ENCODE measurements around the gene NECAP2. TPM values are rescaled to one million over a fixed set of nuclear protein-coding genes. Genes with fewer than 3 reads are reported as not detected.
A peak's percentile ranks its signal among the peaks of the same experiment; 100 is the strongest.
"Not testable (repeated sequence)": the region's sequence is repeated elsewhere in the genome, so short reads cannot be mapped to it uniquely, and the experiment has no call there.

The NECAP2 gene
- total and polyA plus RNA-seq, 4 donors = 37.5 to 60.4 (median 38.1) TPM

DNA sequence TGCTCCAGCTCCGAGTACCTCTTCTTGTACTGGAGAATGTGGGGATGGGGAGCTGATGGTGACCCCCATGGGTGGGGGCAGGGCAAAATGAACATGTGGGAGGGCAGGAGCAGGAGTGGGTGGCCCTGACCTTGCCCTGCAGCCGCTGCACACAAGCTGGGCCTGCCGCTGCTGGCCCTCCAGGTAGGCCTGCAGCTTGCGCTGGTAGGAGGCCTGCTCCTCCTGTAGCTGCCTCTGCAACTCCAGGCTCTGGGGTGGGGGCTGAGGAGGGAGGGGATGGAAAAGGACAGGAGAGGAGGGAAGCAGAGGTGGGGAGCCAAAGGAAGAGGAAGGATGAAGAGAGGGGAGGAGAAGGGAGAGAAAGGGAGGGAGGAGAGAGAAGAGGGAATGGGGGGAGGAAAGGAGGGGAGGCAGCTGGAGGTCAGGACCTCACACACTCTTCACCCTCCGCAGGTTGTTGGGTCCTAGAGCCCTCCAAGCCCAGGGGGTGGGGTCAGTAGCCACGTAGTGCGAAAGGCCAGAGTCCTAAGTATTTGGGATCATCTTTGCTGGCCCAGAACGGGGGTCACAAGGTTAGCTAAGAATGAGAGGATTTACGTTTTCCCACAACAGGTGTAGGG, 50.6 kb downstream of the NECAP2 start:
- 80 to 82% methylated on average over 9 of the region's 9 CpGs for WGBS, 2 donors
- Histone ChIP-seq H3K27me3 (ENCODE audit: control insufficient read depth in 1 of 2, insufficient read depth in 2 of 2, low read length in 1 of 2) (no peaks in the 10 kb centered on the region), H3K27ac (ENCODE audit: low read depth in 1 of 2, low read length in 2 of 2) (no peak overlapping the region), H3K9me3 (ENCODE audit: control insufficient read depth, low read length) (no peaks in the 10 kb centered on the region), H3K36me3 (ENCODE audit: control insufficient read depth in 1 of 2, insufficient read depth in 2 of 2, low read length in 1 of 2) (no peaks in the 10 kb centered on the region), H3K4me3 (ENCODE audit: low read length in 2 of 2) (no peak overlapping the region), H3K4me1 (ENCODE audit: control insufficient read depth in 1 of 2, insufficient read depth in 2 of 2, low read length in 2 of 2) (no peaks in the 10 kb centered on the region)
- no peak for ATAC-seq (ENCODE audit: low FRiP score)
- intact Hi-C loops (cut with DNase I) = no loop called here
- DNase-seq = peak in 1 of 2 donors; percentile 53

DNA sequence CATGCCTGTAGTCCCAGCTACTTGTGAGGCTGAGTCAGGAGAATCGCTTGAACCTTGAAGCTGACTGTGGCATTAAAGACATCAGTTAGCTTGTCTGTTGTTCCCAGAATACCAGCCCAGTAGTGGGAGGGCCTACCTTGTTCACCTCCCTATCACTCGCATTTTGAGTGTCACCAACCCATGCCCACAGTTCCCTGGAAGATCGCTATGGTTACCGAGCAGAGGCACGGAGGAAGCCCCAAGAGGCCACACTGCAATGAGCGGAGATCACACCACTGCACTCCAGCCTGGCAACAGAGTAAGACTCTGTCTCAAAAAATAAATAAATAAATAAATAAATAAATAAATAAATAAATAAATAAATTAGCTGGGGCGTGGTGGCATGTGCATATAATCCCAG, 52.4 kb downstream of the NECAP2 start:
- WGBS, 2 donors = 83 to 87% methylated on average over 7 of the region's 7 CpGs
- H3K27me3 ChIP-seq (ENCODE audit: control insufficient read depth in 1 of 2, insufficient read depth in 2 of 2, low read length in 1 of 2); H3K4me3 ChIP-seq (ENCODE audit: low read length in 2 of 2); ATAC-seq (ENCODE audit: low FRiP score); H3K36me3 ChIP-seq (ENCODE audit: control insufficient read depth in 1 of 2, insufficient read depth in 2 of 2, low read length in 1 of 2); DNase-seq; H3K9me3 ChIP-seq (ENCODE audit: control insufficient read depth, low read length); intact Hi-C loops (cut with DNase I); H3K27ac ChIP-seq (ENCODE audit: low read depth in 1 of 2, low read length in 2 of 2); H3K4me1 ChIP-seq (ENCODE audit: control insufficient read depth in 1 of 2, insufficient read depth in 2 of 2, low read length in 2 of 2): not testable (repeated sequence)

DNA sequence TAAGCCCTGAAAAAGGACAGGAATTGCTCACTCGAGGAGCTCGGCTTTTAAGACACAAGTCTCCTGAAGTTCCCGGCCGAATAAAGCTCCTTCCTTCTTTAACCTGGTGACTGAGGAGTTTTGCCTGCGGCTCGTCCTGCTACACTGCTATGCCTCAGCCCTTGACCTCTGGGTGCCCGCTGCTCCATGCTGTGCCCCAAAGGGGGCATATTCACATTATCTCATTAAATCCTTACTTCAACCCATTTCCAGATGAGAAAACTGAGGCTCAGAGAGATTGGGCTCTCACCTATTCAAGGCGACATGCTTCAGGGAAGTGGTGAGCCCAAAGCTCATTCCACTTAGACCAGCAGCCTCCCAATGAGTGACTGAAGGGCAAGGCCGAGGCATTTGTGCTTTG, 53.2 kb downstream of the NECAP2 start:
- ATAC-seq (ENCODE audit: low FRiP score); H3K9me3 ChIP-seq (ENCODE audit: control insufficient read depth, low read length); H3K36me3 ChIP-seq (ENCODE audit: control insufficient read depth in 1 of 2, insufficient read depth in 2 of 2, low read length in 1 of 2); H3K4me3 ChIP-seq (ENCODE audit: low read length in 2 of 2); H3K27ac ChIP-seq (ENCODE audit: low read depth in 1 of 2, low read length in 2 of 2); intact Hi-C loops (cut with DNase I); H3K4me1 ChIP-seq (ENCODE audit: control insufficient read depth in 1 of 2, insufficient read depth in 2 of 2, low read length in 2 of 2); H3K27me3 ChIP-seq (ENCODE audit: control insufficient read depth in 1 of 2, insufficient read depth in 2 of 2, low read length in 1 of 2): not testable (repeated sequence)
- DNase-seq = peak in 1 of 2 donors; percentile 51
- WGBS, 2 donors = 78 to 92% methylated on average over 9 of the region's 9 CpGs

DNA sequence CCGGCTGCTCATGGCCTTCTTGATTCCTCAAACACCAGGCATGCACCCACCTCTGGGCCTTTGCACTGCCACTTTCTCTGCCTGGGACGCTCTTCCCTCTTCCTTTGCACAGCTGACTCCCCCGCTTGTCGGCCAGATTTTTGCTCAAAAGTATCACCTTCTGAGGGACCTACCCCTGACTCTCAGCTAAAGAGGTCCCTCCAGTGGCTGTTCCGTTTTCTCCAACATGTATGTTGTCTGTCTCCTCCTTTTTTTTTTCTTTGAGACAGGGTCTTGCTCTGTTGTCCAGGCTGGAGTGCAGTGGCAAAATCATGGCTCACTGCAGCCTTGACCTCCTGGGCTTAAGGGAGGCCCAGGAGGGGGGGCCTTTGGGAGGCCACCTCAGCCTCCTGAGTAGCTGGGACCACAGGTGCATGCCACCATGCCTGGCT, 57.0 kb downstream of the NECAP2 start:
- H3K27ac ChIP-seq (ENCODE audit: low read depth in 1 of 2, low read length in 2 of 2); H3K36me3 ChIP-seq (ENCODE audit: control insufficient read depth in 1 of 2, insufficient read depth in 2 of 2, low read length in 1 of 2); ATAC-seq (ENCODE audit: low FRiP score); H3K4me3 ChIP-seq (ENCODE audit: low read length in 2 of 2); H3K27me3 ChIP-seq (ENCODE audit: control insufficient read depth in 1 of 2, insufficient read depth in 2 of 2, low read length in 1 of 2); H3K9me3 ChIP-seq (ENCODE audit: control insufficient read depth, low read length); H3K4me1 ChIP-seq (ENCODE audit: control insufficient read depth in 1 of 2, insufficient read depth in 2 of 2, low read length in 2 of 2); intact Hi-C loops (cut with DNase I): not testable (repeated sequence)
- peak in 1 of 2 donors; percentile 39 for DNase-seq
- WGBS, 2 donors = 89 to 92% methylated on average over 5 of the region's 5 CpGs

DNA sequence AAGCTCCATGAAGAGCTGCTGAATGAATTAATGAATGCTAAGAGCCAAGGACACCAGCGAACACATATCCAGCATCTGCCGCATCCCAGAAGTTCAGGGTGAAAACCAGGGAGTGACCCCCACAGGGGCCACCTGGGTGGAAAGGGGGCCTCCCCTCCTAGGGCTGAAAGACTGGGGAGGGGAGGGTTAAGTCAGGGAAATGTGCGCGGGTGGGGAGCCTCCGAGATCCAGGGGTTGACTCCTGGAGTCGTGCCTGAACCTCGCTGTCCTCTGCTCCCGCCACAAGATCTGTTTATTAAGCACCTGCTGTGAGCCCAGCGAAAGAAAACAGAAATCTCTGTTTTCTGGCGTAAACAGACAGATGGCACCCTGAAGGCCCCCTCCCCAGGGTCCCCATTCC, 57.5 kb downstream of the NECAP2 start:
- H3K4me1 ChIP-seq (ENCODE audit: control insufficient read depth in 1 of 2, insufficient read depth in 2 of 2, low read length in 2 of 2); H3K9me3 ChIP-seq (ENCODE audit: control insufficient read depth, low read length); ATAC-seq (ENCODE audit: low FRiP score); H3K36me3 ChIP-seq (ENCODE audit: control insufficient read depth in 1 of 2, insufficient read depth in 2 of 2, low read length in 1 of 2); H3K4me3 ChIP-seq (ENCODE audit: low read length in 2 of 2); H3K27ac ChIP-seq (ENCODE audit: low read depth in 1 of 2, low read length in 2 of 2); intact Hi-C loops (cut with DNase I); H3K27me3 ChIP-seq (ENCODE audit: control insufficient read depth in 1 of 2, insufficient read depth in 2 of 2, low read length in 1 of 2): not testable (repeated sequence)
- peak in 1 of 2 donors; percentile 41 for DNase-seq
- 36 to 37% methylated on average over 10 of the region's 10 CpGs for WGBS, 2 donors

DNA sequence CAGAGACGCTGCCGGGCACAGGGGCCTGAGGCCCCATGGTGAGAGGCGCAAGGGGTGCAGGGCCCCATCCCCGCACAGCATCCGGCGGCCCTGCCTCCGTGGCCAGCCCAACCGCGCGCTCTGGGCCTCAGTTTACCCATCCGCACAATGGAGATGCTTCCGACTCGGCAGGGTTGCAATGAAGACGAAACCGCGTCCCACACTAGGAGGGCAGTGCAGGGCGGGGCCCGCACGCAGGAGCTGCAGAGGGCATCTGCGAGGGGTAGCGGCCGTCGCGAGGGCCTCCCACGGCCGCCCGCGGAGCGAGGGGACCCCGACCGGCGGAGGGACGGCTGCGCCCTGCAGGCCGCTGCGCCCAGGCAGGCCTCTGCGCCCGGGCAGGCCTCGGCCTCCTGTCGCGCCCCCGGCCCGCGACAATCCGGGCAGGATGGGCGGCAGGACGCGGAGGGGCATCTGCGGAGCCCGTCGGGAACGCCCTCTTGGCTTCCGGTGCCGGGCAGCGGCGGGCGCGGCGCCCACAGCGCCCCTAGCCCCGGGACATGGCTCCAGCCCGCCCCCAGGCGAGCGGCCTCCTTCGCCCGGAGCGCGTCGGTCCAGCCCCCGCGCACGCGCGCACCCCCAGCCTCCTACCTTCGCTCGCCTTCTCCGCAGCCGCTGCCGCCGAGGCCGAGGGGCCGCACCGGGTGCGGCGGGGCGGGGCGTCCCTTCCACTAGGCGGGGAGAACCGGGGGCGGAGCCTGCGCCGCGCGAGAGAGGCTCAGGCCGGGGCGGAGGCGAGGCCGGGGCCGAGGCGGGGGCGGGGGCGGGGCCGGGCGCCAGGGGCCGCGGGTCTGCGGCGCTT, 58.3 kb downstream of the NECAP2 start:
- H3K4me1 ChIP-seq (ENCODE audit: control insufficient read depth in 1 of 2, insufficient read depth in 2 of 2, low read length in 2 of 2) = no peaks in the 10 kb centered on the region
- ATAC-seq (ENCODE audit: low FRiP score) (peak; percentile 91), DNase-seq (peak; percentile 92 to 96)
- no peaks in the 10 kb centered on the region for H3K9me3 ChIP-seq (ENCODE audit: control insufficient read depth, low read length)
- WGBS, 2 donors = 1% methylated on average over 58 to 108 of the region's 108 CpGs
- peak overlapping the region; percentile 51 to 66 for H3K4me3 ChIP-seq (ENCODE audit: low read length in 2 of 2)
- intact Hi-C loops (cut with DNase I) = no loop called here
- no peaks in the 10 kb centered on the region for H3K27me3 ChIP-seq (ENCODE audit: control insufficient read depth in 1 of 2, insufficient read depth in 2 of 2, low read length in 1 of 2)
- peak overlapping the region; percentile 28 to 37 for H3K27ac ChIP-seq (ENCODE audit: low read depth in 1 of 2, low read length in 2 of 2)
- H3K36me3 ChIP-seq (ENCODE audit: control insufficient read depth in 1 of 2, insufficient read depth in 2 of 2, low read length in 1 of 2) = no peaks in the 10 kb centered on the region

DNA sequence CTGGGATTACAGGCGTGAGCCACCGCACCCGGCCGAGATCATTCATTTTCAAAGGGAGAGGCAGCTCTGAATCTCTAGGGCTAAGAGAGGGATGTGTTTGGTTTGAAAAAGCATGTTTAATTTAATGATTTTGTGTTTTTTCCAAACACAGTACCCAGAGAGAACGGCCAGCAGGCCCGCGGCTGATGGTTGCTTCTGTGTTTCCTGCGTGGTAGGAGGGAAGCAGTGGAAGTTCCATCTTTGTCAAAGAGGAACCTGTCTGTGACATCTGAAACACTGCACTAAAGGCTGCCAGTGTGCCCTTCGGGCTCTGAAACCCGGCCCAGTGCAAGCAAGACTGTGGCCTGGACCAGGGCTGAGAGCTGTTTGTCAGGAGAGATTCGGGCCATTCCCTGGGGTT, 59.9 kb downstream of the NECAP2 start:
- H3K4me1 ChIP-seq (ENCODE audit: control insufficient read depth in 1 of 2, insufficient read depth in 2 of 2, low read length in 2 of 2); H3K27ac ChIP-seq (ENCODE audit: low read depth in 1 of 2, low read length in 2 of 2); ATAC-seq (ENCODE audit: low FRiP score); H3K4me3 ChIP-seq (ENCODE audit: low read length in 2 of 2); H3K9me3 ChIP-seq (ENCODE audit: control insufficient read depth, low read length); H3K27me3 ChIP-seq (ENCODE audit: control insufficient read depth in 1 of 2, insufficient read depth in 2 of 2, low read length in 1 of 2); H3K36me3 ChIP-seq (ENCODE audit: control insufficient read depth in 1 of 2, insufficient read depth in 2 of 2, low read length in 1 of 2); intact Hi-C loops (cut with DNase I): not testable (repeated sequence)
- DNase-seq = peak in 1 of 2 donors; percentile 62
- 90 to 93% methylated on average over 11 of the region's 11 CpGs for WGBS, 2 donors

DNA sequence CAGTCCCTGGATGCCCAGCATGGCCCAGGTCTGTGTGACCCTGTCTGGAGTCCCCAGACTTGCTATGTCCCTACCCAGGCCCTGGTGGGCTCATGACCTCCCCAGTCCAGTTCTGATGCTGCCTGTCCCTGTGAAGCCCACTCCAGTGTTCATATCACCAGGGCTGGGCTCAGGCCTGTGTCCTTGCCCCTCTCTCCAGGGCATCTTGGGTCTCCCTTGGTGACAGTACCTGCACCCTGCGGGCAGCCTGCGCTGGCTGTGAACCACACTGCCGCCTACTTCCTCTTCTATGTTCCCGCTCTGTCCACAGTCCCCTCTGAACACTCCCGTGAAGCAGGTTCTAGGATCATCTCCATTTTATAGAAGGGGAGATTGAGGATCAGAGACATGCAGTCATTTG, 60.5 kb downstream of the NECAP2 start:
- ATAC-seq (ENCODE audit: low FRiP score); H3K36me3 ChIP-seq (ENCODE audit: control insufficient read depth in 1 of 2, insufficient read depth in 2 of 2, low read length in 1 of 2); H3K27me3 ChIP-seq (ENCODE audit: control insufficient read depth in 1 of 2, insufficient read depth in 2 of 2, low read length in 1 of 2); H3K27ac ChIP-seq (ENCODE audit: low read depth in 1 of 2, low read length in 2 of 2); H3K4me3 ChIP-seq (ENCODE audit: low read length in 2 of 2); H3K9me3 ChIP-seq (ENCODE audit: control insufficient read depth, low read length); H3K4me1 ChIP-seq (ENCODE audit: control insufficient read depth in 1 of 2, insufficient read depth in 2 of 2, low read length in 2 of 2); intact Hi-C loops (cut with DNase I): not testable (repeated sequence)
- peak in 1 of 2 donors; percentile 71 for DNase-seq
- 93% methylated on average over 5 of the region's 5 CpGs for WGBS, 2 donors

DNA sequence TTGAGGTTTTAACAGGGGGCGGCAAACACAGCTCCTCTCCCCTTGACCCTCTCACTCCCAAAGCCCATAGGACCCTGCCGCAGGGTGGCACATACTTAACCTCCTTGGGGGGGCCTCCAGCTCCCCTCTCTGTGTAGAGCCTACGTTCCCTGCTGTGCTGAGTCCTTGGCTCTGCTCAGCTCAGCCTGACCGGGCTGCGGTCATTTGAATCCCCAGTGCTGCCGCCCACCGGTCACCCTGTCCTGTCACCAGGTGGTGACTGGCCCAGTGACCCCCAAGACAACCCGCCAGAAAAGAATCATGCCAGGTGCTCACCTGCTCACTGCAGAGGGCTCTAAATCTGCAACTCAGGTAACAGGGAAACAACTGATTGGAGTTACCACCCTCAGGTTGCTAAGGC, 60.9 kb downstream of the NECAP2 start:
- 80 to 81% methylated on average over 8 of the region's 8 CpGs for WGBS, 2 donors
- intact Hi-C loops (cut with DNase I); H3K36me3 ChIP-seq (ENCODE audit: control insufficient read depth in 1 of 2, insufficient read depth in 2 of 2, low read length in 1 of 2); H3K4me3 ChIP-seq (ENCODE audit: low read length in 2 of 2); H3K27me3 ChIP-seq (ENCODE audit: control insufficient read depth in 1 of 2, insufficient read depth in 2 of 2, low read length in 1 of 2); H3K9me3 ChIP-seq (ENCODE audit: control insufficient read depth, low read length); ATAC-seq (ENCODE audit: low FRiP score); H3K27ac ChIP-seq (ENCODE audit: low read depth in 1 of 2, low read length in 2 of 2); H3K4me1 ChIP-seq (ENCODE audit: control insufficient read depth in 1 of 2, insufficient read depth in 2 of 2, low read length in 2 of 2): not testable (repeated sequence)
- DNase-seq = peak in 1 of 2 donors; percentile 68

Data from aorta (tissue), 5 donors.